GM23338 (cell line): ENCODE results near the gene SOD1. TPM values are rescaled to one million over a fixed set of nuclear protein-coding genes. Genes with fewer than 3 reads are reported as not detected.

ENCODE experiments used
- ATAC-seq: fragments of 200-7000 bp; cut with Tn5 transposase; 3 replicates; pipeline ENCODE4 v1.9.1; 2020
- DNase-seq: peaks from one replicate; pipeline ENCODE4 v3.0.0-alpha.2; 2015; ENCODE audit warnings: low spot score
- H2AFZ ChIP-seq: fragments of 200-600 bp; sonication (generic); 2 replicates; pipeline ENCODE4 v1.8.0; 2016; ENCODE audit warnings: antibody characterized with exemption, mild to moderate bottlenecking, moderate library complexity
- H3F3A ChIP-seq: fragments of 200-600 bp; sonication (generic); replicated peaks from 2 replicates; pipeline ENCODE4 v1.8.0; 2017; ENCODE audit warnings: antibody characterized with exemption, mixed run types, low read depth
- H3K27ac ChIP-seq: fragments of 200-600 bp; sonication (generic); 2 replicates; pipeline ENCODE4 v1.6.1; 2016; ENCODE audit warnings: low read depth
- H3K27me3 ChIP-seq: fragments of 200-600 bp; sonication (generic); 2 replicates; pipeline ENCODE4 v1.8.0; 2016; ENCODE audit warnings: mild to moderate bottlenecking, mixed run types, moderate library complexity; ENCODE audit not compliant: insufficient read depth
- H3K36me3 ChIP-seq: fragments of 200-600 bp; sonication (generic); 2 replicates; pipeline ENCODE4 v1.8.0; 2016; ENCODE audit warnings: mild to moderate bottlenecking; ENCODE audit not compliant: insufficient read depth
- H3K4me1 ChIP-seq: fragments of 200-600 bp; sonication (generic); 2 replicates; pipeline ENCODE4 v1.8.0; 2016; ENCODE audit warnings: mild to moderate bottlenecking, moderate library complexity; ENCODE audit not compliant: insufficient read depth
- H3K4me2 ChIP-seq: fragments of 200-600 bp; sonication (generic); 2 replicates; pipeline ENCODE4 v1.7.1; 2017; ENCODE audit warnings: mixed run types
- H3K4me3 ChIP-seq: fragments of 200-600 bp; sonication (generic); 2 replicates; pipeline ENCODE4 v1.6.1; 2016; ENCODE audit warnings: mixed run types
- H3K79me2 ChIP-seq: fragments of 200-600 bp; sonication (generic); replicated peaks from 2 replicates; pipeline ENCODE4 v1.8.0; 2017; ENCODE audit warnings: mild to moderate bottlenecking; ENCODE audit not compliant: insufficient read depth
- H3K9me2 ChIP-seq: fragments of 200-600 bp; sonication (generic); 2 replicates; pipeline ENCODE4 v1.8.0; 2017; ENCODE audit not compliant: insufficient read depth
- H4K20me1 ChIP-seq: fragments of 200-600 bp; sonication (generic); replicated peaks from 2 replicates; pipeline ENCODE4 v1.8.0; 2017; ENCODE audit warnings: mild to moderate bottlenecking; ENCODE audit not compliant: insufficient read depth
- H3K27ac Mint-ChIP-seq: 2 replicates; pipeline ENCODE4 v1.8.0; 2020; ENCODE audit warnings: inconsistent platforms, mild to moderate bottlenecking, moderate library complexity, mixed read lengths
- H3K27me3 Mint-ChIP-seq: 3 replicates; pipeline ENCODE4 v1.8.0; 2022; ENCODE audit warnings: low read depth, mild to moderate bottlenecking, moderate library complexity, mixed read lengths, inconsistent platforms; ENCODE audit not compliant: insufficient read depth, poor library complexity
- H3K36me3 Mint-ChIP-seq: 3 replicates; pipeline ENCODE4 v1.8.0; 2021; ENCODE audit warnings: low read depth, mild to moderate bottlenecking, inconsistent platforms, moderate library complexity, mixed read lengths
- H3K4me1 Mint-ChIP-seq: 3 replicates; pipeline ENCODE4 v1.8.0; 2020; ENCODE audit warnings: mild to moderate bottlenecking, inconsistent platforms, mixed read lengths
- H3K4me3 Mint-ChIP-seq: 3 replicates; pipeline ENCODE4 v1.8.0; 2021; ENCODE audit warnings: moderate library complexity, mild to moderate bottlenecking, inconsistent platforms, mixed read lengths
- H3K9me3 Mint-ChIP-seq: 3 replicates; pipeline ENCODE4 v1.8.0; 2020; ENCODE audit warnings: moderate library complexity, mild to moderate bottlenecking, inconsistent platforms, mixed read lengths
- CREB1 ChIP-seq: fragments of 250-450 bp; sonication (Bioruptor Pico); IDR thresholded peaks from 2 replicates; pipeline ENCODE4 v1.5.0; 2020; ENCODE audit warnings: low read depth, mild to moderate bottlenecking, moderate library complexity
- CTCF ChIP-seq, 2 experiments: fragments of 200-600 bp in 1 of 2; sonication (generic) in 1 of 2; conservative IDR thresholded peaks; 2 replicates each; pipeline versions ENCODE4 v1.5.1 to v1.6.1; 2016 to 2017; ENCODE audit warnings: antibody characterized with exemption in 2 of 2, low read depth in 2 of 2, mild to moderate bottlenecking in 2 of 2, moderate library complexity in 1 of 2
- EZH2phosphoT487 ChIP-seq: fragments of 200-600 bp; sonication (generic); IDR thresholded peaks from one replicate; pipeline ENCODE4 v1.8.1; 2018; ENCODE audit warnings: antibody characterized with exemption; ENCODE audit not compliant: unreplicated experiment
- JUNB ChIP-seq: IDR thresholded peaks from one replicate; pipeline ENCODE4 v1.6.1; 2016; ENCODE audit warnings: antibody characterized with exemption; ENCODE audit not compliant: unreplicated experiment
- POLR2AphosphoS5 ChIP-seq: IDR thresholded peaks from 2 replicates; pipeline ENCODE4 v1.6.1; 2016; ENCODE audit warnings: antibody characterized with exemption, low read depth
- ZNF114 ChIP-seq: fragments of 250-450 bp; sonication (Bioruptor Pico); IDR thresholded peaks from 2 replicates; pipeline ENCODE4 v1.5.0; 2020; ENCODE audit warnings: mild to moderate bottlenecking, moderate library complexity
- ZNF331 ChIP-seq: fragments of 250-450 bp; sonication (Bioruptor Pico); IDR thresholded peaks from 2 replicates; pipeline ENCODE4 v1.5.0; 2020; ENCODE audit warnings: low read depth, mild to moderate bottlenecking, moderate library complexity
- ZNF462 ChIP-seq: fragments of 250-450 bp; sonication (Bioruptor Pico); IDR thresholded peaks from 2 replicates; pipeline ENCODE4 v1.5.0; 2020; ENCODE audit warnings: mild to moderate bottlenecking, moderate library complexity
- polyA plus RNA-seq: library from polyadenylated mRNA; unstranded; fragments of >200 nt; fragmentation: Nextera tagmentation; extraction: Ambion mirVana; gene quantifications from 2 replicates; pipeline ENCODE4 v1.2.1, GENCODE V29; 2016
- total RNA-seq: library from RNA; depleted of rRNA; stranded (reverse); fragments of >200 nt; shearing (Covaris generic); gene quantifications from 2 replicates; pipeline ENCODE4 v1.2.3, GENCODE V29; 2014

Gene SOD1
- total and polyA plus RNA-seq, 2 experiments from 2014 or later = 123 to 454 TPM

GRCh38 chr21:31644643-31645042 is 14.8 kb upstream of the SOD1 start (continued):
- no peak for TF ChIP-seq ZNF462 (CRISPR knock-in tag)

- no peak for DNase-seq
- Histone ChIP-seq H4K20me1 (no peaks in the 10 kb centered on the region), H3K9me2 (no peaks in the 10 kb centered on the region; the same call in 1 of the 2 replicates), H3K4me2 (no peak overlapping the region), H3K27me3 (no peaks in the 10 kb centered on the region), H3K36me3 (no peaks in the 10 kb centered on the region), H3K79me2 (no peaks in the 10 kb centered on the region), H3K27ac (no peak overlapping the region), H3K4me1 (no peaks in the 10 kb centered on the region), H2AFZ (no peak overlapping the region), H3K4me3 (no peak overlapping the region), H3F3A (no peaks in the 10 kb centered on the region)
- no peak for ATAC-seq
- Mint-ChIP-seq H3K36me3 (no peaks in the 10 kb centered on the region; the same call in 2 of the 3 replicates), H3K27me3 (peaks cover 7% of the 10 kb centered on the region), H3K9me3 (no peaks in the 10 kb centered on the region; the same call in 2 of the 3 replicates), H3K27ac (no peak overlapping the region), H3K4me3 (no peak overlapping the region), H3K4me1 (no peaks in the 10 kb centered on the region)
- TF ChIP-seq ZNF114 (no peak), ZNF331 (CRISPR knock-in tag) (no peak), CREB1 (CRISPR knock-in tag) (no peak), POLR2AphosphoS5 (no peak), EZH2phosphoT487 (no peak), ZNF462 (CRISPR knock-in tag) (no peak), CTCF (conservative IDR thresholded peaks at IDR 0.05; ENCODE audit: low read depth in 2 of 2) (no peak), JUNB (no peak)
Measured at GRCh38 chr21:31647650-31648049, 11.8 kb upstream of the SOD1 start.
